ENCODE data around the gene ZNF584.

DNA sequence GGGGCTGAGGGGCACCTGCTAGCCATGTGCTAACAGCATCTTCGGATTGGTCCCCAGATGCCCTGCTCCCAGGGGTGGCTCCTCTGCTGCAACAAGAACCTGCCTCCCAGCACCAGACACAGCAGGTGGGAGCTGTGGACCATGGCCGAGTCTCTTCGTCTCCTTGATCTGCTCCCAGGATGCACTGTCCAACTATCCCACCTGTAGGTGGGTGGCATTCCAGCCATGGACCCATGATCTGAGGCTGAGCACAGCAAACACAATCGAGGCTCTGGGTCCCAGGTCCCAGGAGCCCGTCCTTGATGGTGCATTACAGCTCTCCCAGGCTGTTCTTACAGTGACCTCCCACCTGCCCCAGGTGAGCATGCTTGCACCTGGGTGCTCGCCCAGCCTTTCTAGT is 29.2 kb upstream of the ZNF584 start:
- TF ChIP-seq CTCF (IDR thresholded peaks at IDR 0.05; ENCODE audit: low read depth, low read length, poor library complexity, severe bottlenecking) (no peak), EZH2phosphoT487 (IDR thresholded peaks at IDR 0.05; ENCODE audit: borderline replicate concordance, low read length) (no peak)
